ENCODE measurements around the gene ENO4. TPM values are rescaled to one million over a fixed set of nuclear protein-coding genes. Genes with fewer than 3 reads are reported as not detected.

ENO4 gene
- total RNA-seq, 1 experiment from 2014 or later: 0.22 TPM

DNA sequence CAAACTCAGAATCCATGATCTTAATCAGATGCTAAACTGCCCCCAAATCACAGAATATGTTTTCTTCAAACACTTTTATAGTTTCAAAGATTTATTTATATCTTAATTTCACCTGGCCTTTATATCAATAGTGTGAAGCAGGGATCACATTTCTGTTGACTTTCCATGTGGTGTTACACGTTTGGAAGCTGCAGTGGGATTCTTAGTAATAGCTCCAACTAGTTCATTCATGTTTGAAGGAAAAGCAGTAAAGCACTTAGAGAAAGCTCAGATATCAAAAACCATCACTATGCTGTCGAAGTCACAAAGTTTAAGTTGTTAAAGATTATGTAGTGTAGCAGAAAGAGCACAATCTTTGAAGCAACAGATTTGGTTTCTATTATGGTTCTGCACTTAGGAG, 16.8 kb downstream of the ENO4 start:
- Histone ChIP-seq H3K9ac (ENCODE audit: low read length) (no peak overlapping the region), H3K9me3 (ENCODE audit: control insufficient read depth in 1 of 2, insufficient read depth in 1 of 2, low read depth in 1 of 2, low read length in 2 of 2) (no peaks in the 10 kb centered on the region), H4K20me1 (ENCODE audit: insufficient read depth) (no peaks in the 10 kb centered on the region), H3K4me3 (replicated peaks in 1 of 2; ENCODE audit: low read depth in 1 of 2, low read length in 2 of 2) (no peak overlapping the region), H3K36me3 (ENCODE audit: control insufficient read depth in 1 of 2, insufficient read depth in 2 of 2, low read length in 2 of 2) (no peaks in the 10 kb centered on the region), H2AFZ (ENCODE audit: low read depth, low read length, poor library complexity, severe bottlenecking) (no peak overlapping the region), H3K79me2 (ENCODE audit: insufficient read depth, low read length) (no peaks in the 10 kb centered on the region), H3K27ac (ENCODE audit: low read depth, low read length) (no peak overlapping the region), H3K9me2 (ENCODE audit: insufficient read depth) (no peaks in the 10 kb centered on the region), H3K27me3 (ENCODE audit: insufficient read depth, low read length) (no peaks in the 10 kb centered on the region), H3K4me2 (ENCODE audit: low read length) (no peak overlapping the region), H3K4me1 (ENCODE audit: control insufficient read depth in 1 of 2, insufficient read depth in 2 of 2, low read length in 2 of 2) (no peaks in the 10 kb centered on the region)
- ChIA-PET CTCF (interaction anchor here (1.2 kb wide), 1 partner anchor 57 kb away, joined by 3 read pairs; no protein-coding TSS in a partner anchor), RAD21 (ENCODE audit: low non-redundant PET in 1 of 2, low total read pairs in 2 of 2, uncharacterized antibody in 2 of 2, unreplicated experiment in 2 of 2) (no interaction called here), POLR2A (no interaction called here)
- DNase-seq (ENCODE audit: low read depth, low spot score) (no peak), ATAC-seq (no peak)
- no TSS peak for BruUV-seq (replicated peaks)
- no peak for TF ChIP-seq TCF7L2 (IDR thresholded peaks at IDR 0.05; ENCODE audit: borderline replicate concordance, extremely low read depth, insufficient read depth, insufficient read length)
- TF ChIP-seq SP1 (IDR thresholded peaks at IDR 0.05; ENCODE audit: low read depth): no peak
- TF ChIP-seq EZH2phosphoT487 (IDR thresholded peaks at IDR 0.05; ENCODE audit: borderline replicate concordance): no peak
- TF ChIP-seq, protein P1, sequence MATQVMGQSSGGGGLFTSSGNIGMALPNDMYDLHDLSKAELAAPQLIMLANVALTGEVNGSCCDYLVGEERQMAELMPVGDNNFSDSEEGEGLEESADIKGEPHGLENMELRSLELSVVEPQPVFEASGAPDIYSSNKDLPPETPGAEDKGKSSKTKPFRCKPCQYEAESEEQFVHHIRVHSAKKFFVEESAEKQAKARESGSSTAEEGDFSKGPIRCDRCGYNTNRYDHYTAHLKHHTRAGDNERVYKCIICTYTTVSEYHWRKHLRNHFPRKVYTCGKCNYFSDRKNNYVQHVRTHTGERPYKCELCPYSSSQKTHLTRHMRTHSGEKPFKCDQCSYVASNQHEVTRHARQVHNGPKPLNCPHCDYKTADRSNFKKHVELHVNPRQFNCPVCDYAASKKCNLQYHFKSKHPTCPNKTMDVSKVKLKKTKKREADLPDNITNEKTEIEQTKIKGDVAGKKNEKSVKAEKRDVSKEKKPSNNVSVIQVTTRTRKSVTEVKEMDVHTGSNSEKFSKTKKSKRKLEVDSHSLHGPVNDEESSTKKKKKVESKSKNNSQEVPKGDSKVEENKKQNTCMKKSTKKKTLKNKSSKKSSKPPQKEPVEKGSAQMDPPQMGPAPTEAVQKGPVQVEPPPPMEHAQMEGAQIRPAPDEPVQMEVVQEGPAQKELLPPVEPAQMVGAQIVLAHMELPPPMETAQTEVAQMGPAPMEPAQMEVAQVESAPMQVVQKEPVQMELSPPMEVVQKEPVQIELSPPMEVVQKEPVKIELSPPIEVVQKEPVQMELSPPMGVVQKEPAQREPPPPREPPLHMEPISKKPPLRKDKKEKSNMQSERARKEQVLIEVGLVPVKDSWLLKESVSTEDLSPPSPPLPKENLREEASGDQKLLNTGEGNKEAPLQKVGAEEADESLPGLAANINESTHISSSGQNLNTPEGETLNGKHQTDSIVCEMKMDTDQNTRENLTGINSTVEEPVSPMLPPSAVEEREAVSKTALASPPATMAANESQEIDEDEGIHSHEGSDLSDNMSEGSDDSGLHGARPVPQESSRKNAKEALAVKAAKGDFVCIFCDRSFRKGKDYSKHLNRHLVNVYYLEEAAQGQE (IDR thresholded peaks at IDR 0.05; ENCODE audit: low read depth): no peak
- no peak for TF ChIP-seq FOSL1 (IDR thresholded peaks at IDR 0.05; ENCODE audit: low read depth)
- TF ChIP-seq SRF (IDR thresholded peaks at IDR 0.05; ENCODE audit: low read depth): no peak
- TF ChIP-seq JUND (IDR thresholded peaks at IDR 0.05): no peak
- TF ChIP-seq, protein P2, sequence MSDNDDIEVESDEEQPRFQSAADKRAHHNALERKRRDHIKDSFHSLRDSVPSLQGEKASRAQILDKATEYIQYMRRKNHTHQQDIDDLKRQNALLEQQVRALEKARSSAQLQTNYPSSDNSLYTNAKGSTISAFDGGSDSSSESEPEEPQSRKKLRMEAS (IDR thresholded peaks at IDR 0.05): no peak
- TF ChIP-seq EZH2 (IDR thresholded peaks at IDR 0.05): no peak
- TF ChIP-seq ELF1 (IDR thresholded peaks at IDR 0.05; ENCODE audit: borderline replicate concordance, low read depth): no peak
- TF ChIP-seq, protein P3, sequence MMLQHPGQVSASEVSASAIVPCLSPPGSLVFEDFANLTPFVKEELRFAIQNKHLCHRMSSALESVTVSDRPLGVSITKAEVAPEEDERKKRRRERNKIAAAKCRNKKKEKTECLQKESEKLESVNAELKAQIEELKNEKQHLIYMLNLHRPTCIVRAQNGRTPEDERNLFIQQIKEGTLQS (IDR thresholded peaks at IDR 0.05): no peak
- no peak for TF ChIP-seq YY1 (IDR thresholded peaks at IDR 0.05; ENCODE audit: extremely low read depth, insufficient replicate concordance, low read depth, low read length)
- no peak for TF ChIP-seq RAD21 (IDR thresholded peaks at IDR 0.05; ENCODE audit: low read depth)
- TF ChIP-seq SIN3A (IDR thresholded peaks at IDR 0.05; ENCODE audit: low read depth): no peak
- intact Hi-C loops (cut with micrococcal nuclease): no loop called here

Data from HCT116 (cell line).